Common myeloid progenitor, CD34-positive (primary cell): ENCODE data around the gene PLB1.

Experiments
- CTCF ChIA-PET: fragments of 350-600 bp; sonication (Branson Sonifier 250); formaldehyde crosslinking; loops from one replicate; lab custom pipeline; 2021; ENCODE audit warnings: antibody characterized with exemption; lab: Charles Lee
- POLR2A ChIA-PET: fragments of 350-600 bp; sonication (Branson Sonifier 250); formaldehyde crosslinking; loops from one replicate; lab custom pipeline; 2021; ENCODE audit warnings: antibody characterized with exemption; lab: Charles Lee
- DNase-seq, 3 donors: peaks; one replicate each; pipeline versions ENCODE4 v3.0.0 to v3.0.0-alpha.2; 2013
- H3K27ac ChIP-seq, 2 experiments: 1 replicate in 1 of 2; 2 replicates in 1 of 2; pipeline ENCODE4 v1.7.0; 2013; ENCODE audit warnings: inconsistent platforms in 2 of 2, low read length in 2 of 2, mild to moderate bottlenecking in 2 of 2, low read depth in 1 of 2, moderate library complexity in 1 of 2; ENCODE audit not compliant: severe bottlenecking in 2 of 2, insufficient read depth in 1 of 2, poor library complexity in 1 of 2
- H3K27me3 ChIP-seq, 5 experiments: replicated peaks in 2 of 5; 1 replicate in 3 of 5; 2 replicates in 2 of 5; pipeline versions ENCODE4 v1.6.1 to v1.7.0; 2013; ENCODE audit warnings: low read length in 4 of 5, mild to moderate bottlenecking in 2 of 5, moderate library complexity in 2 of 5, inconsistent platforms in 1 of 5; ENCODE audit not compliant: insufficient read depth in 5 of 5, control insufficient read depth in 4 of 5
- H3K36me3 ChIP-seq, 4 experiments: 1 replicate in 2 of 4; 2 replicates in 2 of 4; pipeline versions ENCODE4 v1.6.1 to v1.7.0; 2013; ENCODE audit warnings: low read length in 3 of 4, control low read depth in 1 of 4, mild to moderate bottlenecking in 1 of 4; ENCODE audit not compliant: control insufficient read depth in 4 of 4, insufficient read depth in 4 of 4
- H3K4me1 ChIP-seq, 4 experiments: 1 replicate in 3 of 4; 2 replicates in 1 of 4; pipeline versions ENCODE4 v1.6.1 to v1.7.1; 2013; ENCODE audit warnings: low read length in 3 of 4, mild to moderate bottlenecking in 3 of 4, control low read depth in 1 of 4, inconsistent platforms in 1 of 4, moderate library complexity in 1 of 4; ENCODE audit not compliant: control insufficient read depth in 4 of 4, insufficient read depth in 4 of 4; ENCODE audit errors: control extremely low read depth in 1 of 4
- H3K4me3 ChIP-seq, 7 experiments: 1 replicate in 4 of 7; 2 replicates in 3 of 7; pipeline versions ENCODE4 v1.5.1 to v1.7.0; 2013; ENCODE audit warnings: mild to moderate bottlenecking in 7 of 7, low read length in 6 of 7, moderate library complexity in 6 of 7, inconsistent platforms in 2 of 7, low read depth in 2 of 7, control low read depth in 1 of 7; ENCODE audit not compliant: insufficient read depth in 4 of 7, control insufficient read depth in 1 of 7; ENCODE audit errors: extremely low read depth in 1 of 7
- H3K9me3 ChIP-seq, 5 experiments: 1 replicate in 4 of 5; 2 replicates in 1 of 5; pipeline versions ENCODE4 v1.6.1 to v1.7.1; 2013; ENCODE audit warnings: low read length in 4 of 5, mild to moderate bottlenecking in 2 of 5, inconsistent platforms in 1 of 5, low read depth in 1 of 5, moderate library complexity in 1 of 5; ENCODE audit not compliant: control insufficient read depth in 4 of 5, insufficient read depth in 2 of 5; ENCODE audit errors: control extremely low read depth in 1 of 5
- WGBS: methylation state at CpG from one replicate; pipeline ENCODE4 v1.1.5; 2013; ENCODE audit not compliant: insufficient coverage; 5-methylcytosine and 5-hydroxymethylcytosine counted together

The PLB1 gene

GRCh38 chr2:28576714-28577113 lies 80.9 kb downstream of the PLB1 start:
- H3K4me1 ChIP-seq: no peaks in the 10 kb centered on the region
- H3K4me3 ChIP-seq: no peak overlapping the region
- no peak overlapping the region for H3K27ac ChIP-seq
- WGBS: 100% methylated on average over 4 of the region's 5 CpGs
- ChIA-PET POLR2A (no interaction called here), CTCF (no interaction called here)
- DNase-seq: no peak
- H3K36me3 ChIP-seq: no peaks in the 10 kb centered on the region
- no peaks in the 10 kb centered on the region for H3K27me3 ChIP-seq
- H3K9me3 ChIP-seq: no peaks in the 10 kb centered on the region

- ChIA-PET POLR2A (interaction anchor here (0.6 kb wide), 1 partner anchor 124 kb away, joined by 5 read pairs; no protein-coding TSS in a partner anchor), CTCF (interaction anchor here (1.0 to 1.1 kb wide), 2 partner anchors 11 to 183 kb away, joined by 3 to 6 read pairs; no protein-coding TSS in a partner anchor)
- DNase-seq: no peak
- Histone ChIP-seq H3K4me1 (no peaks in the 10 kb centered on the region), H3K9me3 (no peaks in the 10 kb centered on the region), H3K27ac (no peak overlapping the region), H3K27me3 (no peaks in the 10 kb centered on the region), H3K4me3 (no peak overlapping the region), H3K36me3 (no peaks in the 10 kb centered on the region)
- WGBS: 96% methylated on average over 16 of the region's 16 CpGs
Observed at GRCh38 chr2:28577791-28578680, 82.2 kb downstream of the PLB1 start.

DNA sequence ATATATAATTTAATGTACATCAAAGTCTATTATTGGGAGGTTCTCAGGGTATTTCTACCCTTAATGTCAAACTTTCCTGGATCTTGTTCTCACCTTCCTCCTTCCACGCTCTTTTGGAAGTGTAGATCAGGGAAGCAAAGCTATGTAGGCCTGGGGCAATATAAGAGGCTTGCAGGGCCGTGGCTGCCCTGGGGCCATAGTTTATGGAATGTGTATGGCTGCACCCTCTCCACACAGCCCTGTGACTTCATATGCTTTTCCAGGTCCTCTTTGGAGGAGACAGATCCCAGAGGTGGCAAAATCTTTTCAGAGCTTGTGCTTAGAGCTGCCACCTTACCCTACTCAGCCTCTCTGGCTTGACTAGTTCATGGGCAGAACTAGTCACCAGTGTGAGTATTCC lies 82.9 kb downstream of the PLB1 start:
- Histone ChIP-seq H3K4me3 (no peak overlapping the region), H3K27me3 (no peaks in the 10 kb centered on the region), H3K9me3 (no peaks in the 10 kb centered on the region), H3K36me3 (no peaks in the 10 kb centered on the region), H3K4me1 (peaks cover 0 to 6% (median under 1%) of the 10 kb centered on the region in 4 experiments), H3K27ac (no peak overlapping the region)
- CTCF ChIA-PET: interaction anchor here (1.0 to 1.2 kb wide), 3 partner anchors 12 to 182 kb away, joined by 3 to 6 read pairs (median 5); no protein-coding TSS in a partner anchor
- POLR2A ChIA-PET: no interaction called here
- DNase-seq: no peak
- WGBS: no CpG with 5 or more reads among the region's 2 CpGs

- H3K9me3 ChIP-seq: no peaks in the 10 kb centered on the region
- CTCF ChIA-PET: interaction anchor here (1.1 to 1.8 kb wide), 5 partner anchors 9 to 85 kb away, joined by 3 to 6 read pairs (median 6); no protein-coding TSS in a partner anchor
Observed at GRCh38 chr2:28579606-28580005, 83.7 kb downstream of the PLB1 start.

DNA sequence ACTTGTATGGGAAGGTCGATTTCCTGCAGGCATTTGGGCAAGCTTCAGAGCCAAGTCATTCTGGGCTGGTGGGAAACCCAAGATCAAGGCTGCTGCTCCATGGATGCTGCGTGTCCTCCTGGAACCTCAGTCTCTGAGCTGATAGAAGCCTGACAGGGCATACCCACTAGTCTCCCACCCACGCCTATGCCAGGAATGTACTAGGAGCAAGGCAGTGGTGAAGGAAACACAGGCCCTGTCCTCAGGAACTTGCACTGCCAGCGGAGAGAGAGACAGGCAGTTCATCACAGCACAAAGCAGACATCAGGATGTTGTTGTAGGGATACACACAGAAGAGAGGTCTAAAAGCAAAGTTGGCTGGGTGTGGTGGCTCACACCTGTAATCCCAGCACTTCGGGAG lies 84.2 kb downstream of the PLB1 start:
- POLR2A ChIA-PET: no interaction called here
- no peaks in the 10 kb centered on the region for H3K36me3 ChIP-seq
- H3K27ac ChIP-seq: no peak overlapping the region
- no peak for DNase-seq
- CTCF ChIA-PET: interaction anchor here (0.6 to 1.8 kb wide), 4 partner anchors 9 to 85 kb away, joined by 3 to 6 read pairs (median 4); no protein-coding TSS in a partner anchor
- no peaks in the 10 kb centered on the region for H3K27me3 ChIP-seq
- no peak overlapping the region for H3K4me3 ChIP-seq
- WGBS: 95% methylated on average over 5 of the region's 5 CpGs
- no peaks in the 10 kb centered on the region for H3K9me3 ChIP-seq
- peaks cover 0 to 16% (median 8%) of the 10 kb centered on the region in 4 experiments for H3K4me1 ChIP-seq

More at GRCh38 chr2:28579606-28580005, 83.7 kb downstream of the PLB1 start:
- 96% methylated on average over 2 of the region's 3 CpGs for WGBS
- H3K4me1 ChIP-seq: peaks cover 0 to 14% (median 8%) of the 10 kb centered on the region in 4 experiments
- POLR2A ChIA-PET: no interaction called here
- no peaks in the 10 kb centered on the region for H3K27me3 ChIP-seq
- no peak overlapping the region for H3K27ac ChIP-seq
- no peak overlapping the region for H3K4me3 ChIP-seq
- no peak for DNase-seq
- H3K36me3 ChIP-seq: no peaks in the 10 kb centered on the region

- Histone ChIP-seq H3K4me1 (peaks cover 0 to 16% (median 8%) of the 10 kb centered on the region in 4 experiments), H3K4me3 (no peak overlapping the region), H3K27ac (no peak overlapping the region), H3K27me3 (no peaks in the 10 kb centered on the region), H3K9me3 (no peaks in the 10 kb centered on the region), H3K36me3 (no peaks in the 10 kb centered on the region)
- no peak for DNase-seq
- ChIA-PET POLR2A (no interaction called here), CTCF (interaction anchor here (0.9 to 1.7 kb wide), 2 partner anchors 14 kb away, joined by 3 to 6 read pairs; no protein-coding TSS in a partner anchor)
- WGBS: 0% methylated on average over 1 of the region's 4 CpGs
Observed at GRCh38 chr2:28581312-28581711, 85.5 kb downstream of the PLB1 start.

DNA sequence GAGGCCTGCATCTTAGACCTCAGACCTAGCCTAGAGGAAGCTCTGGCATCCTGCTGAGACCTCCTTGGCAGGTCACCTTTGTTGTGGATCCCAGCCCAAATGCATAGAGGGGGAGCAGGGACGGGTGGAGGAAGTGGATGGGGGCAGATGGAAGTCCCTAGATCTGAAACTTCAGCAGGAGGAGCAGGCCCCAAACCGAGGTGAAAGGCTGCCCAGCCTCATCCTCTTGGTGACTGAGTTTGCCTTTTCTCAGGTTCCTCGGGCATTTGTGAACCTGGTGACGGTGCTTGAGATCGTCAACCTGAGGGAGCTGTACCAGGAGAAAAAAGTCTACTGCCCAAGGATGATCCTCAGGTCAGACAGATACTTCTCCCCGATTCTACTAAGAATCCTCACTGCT lies 86.3 kb downstream of the PLB1 start:
- no peak overlapping the region for H3K27ac ChIP-seq
- H3K27me3 ChIP-seq: no peaks in the 10 kb centered on the region
- ChIA-PET CTCF (interaction anchor here (0.6 to 3.4 kb wide), 3 partner anchors 11 to 134 kb away, joined by 3 to 22 read pairs (median 3); no protein-coding TSS in a partner anchor), POLR2A (no interaction called here)
- DNase-seq: no peak
- peaks cover 0 to 22% (median 8%) of the 10 kb centered on the region in 4 experiments for H3K4me1 ChIP-seq
- H3K4me3 ChIP-seq: no peak overlapping the region
- no peaks in the 10 kb centered on the region for H3K36me3 ChIP-seq
- H3K9me3 ChIP-seq: no peaks in the 10 kb centered on the region
- WGBS: 94% methylated on average over 5 of the region's 6 CpGs
